Left lung (tissue), 10 donors: ENCODE data around the gene DCAF17. TPM values are rescaled to one million over a fixed set of nuclear protein-coding genes. Genes with fewer than 3 reads are reported as not detected.

Experiments
- ATAC-seq: fragments of 200-7000 bp; cut with Tn5 transposase; one replicate; pipeline ENCODE4 v1.9.1; 2020; ENCODE audit warnings: moderate library complexity
- DNase-seq, 4 donors: peaks; one replicate each; pipeline ENCODE4 v3.0.0-alpha.2; 2013 to 2020
- H3K27ac ChIP-seq, 2 donors: fragments of 200-600 bp; sonication (generic) in 1 of 2; one replicate each; pipeline versions ENCODE4 v1.5.0 to v1.8.0; 2020 to 2021
- H3K27me3 ChIP-seq, 2 donors: fragments of 200-600 bp; sonication (generic) in 1 of 2; one replicate each; pipeline versions ENCODE4 v1.5.0 to v1.8.0; 2020 to 2021
- H3K36me3 ChIP-seq, 2 donors: fragments of 200-600 bp; sonication (generic) in 1 of 2; one replicate each; pipeline versions ENCODE4 v1.5.0 to v1.8.0; 2020 to 2021
- H3K4me1 ChIP-seq, 2 donors: fragments of 200-600 bp; one replicate each; pipeline ENCODE4 v1.8.0; 2021
- H3K4me3 ChIP-seq, 2 donors: fragments of 200-600 bp; sonication (generic) in 1 of 2; one replicate each; pipeline versions ENCODE4 v1.5.0 to v1.8.0; 2020 to 2021; ENCODE audit warnings: mild to moderate bottlenecking in 1 of 2
- H3K9me3 ChIP-seq, 2 donors: fragments of 200-600 bp; sonication (generic) in 1 of 2; one replicate each; pipeline versions ENCODE4 v1.5.0 to v1.8.0; 2020 to 2021
- intact Hi-C, 2 donors: fragments of 100-400 bp; cut with DNase I; formaldehyde crosslinking; loops; one replicate each; pipeline versions ENCODE4 v1.11.2 to v1.14.2; 2022
- polyA plus RNA-seq, 6 donors: library from polyadenylated mRNA; unstranded; fragments of 120-200 nt; gene quantifications; one replicate each; pipeline ENCODE4 v1.2.1, GENCODE V29; 2013; ENCODE audit not compliant: insufficient read length in 6 of 6
- total RNA-seq, 2 donors: library from RNA; stranded (reverse); fragmentation: NEBNext Ultra II Directional; extraction: Animal tissue kit (Norgen Biotek cat#: 25700); gene quantifications; one replicate each; pipeline ENCODE4 v1.2.1, GENCODE V29; 2021
- TF ChIP-seq, protein P1 (sequence below), 2 donors: fragments of 200-600 bp; sonication (generic) in 1 of 2; IDR thresholded peaks; one replicate each; pipeline versions ENCODE4 v1.5.0 to v1.8.0; 2021; ENCODE audit warnings: antibody characterized with exemption in 2 of 2
- donor health status: DM: no; HTN: yes; CAD: no.
- donor health status: DM: no; HTN: no; CAD: no.

The DCAF17 gene
- total and polyA plus RNA-seq, 8 donors, result 14.2 to 36.7 (median 28.3) TPM

DNA sequence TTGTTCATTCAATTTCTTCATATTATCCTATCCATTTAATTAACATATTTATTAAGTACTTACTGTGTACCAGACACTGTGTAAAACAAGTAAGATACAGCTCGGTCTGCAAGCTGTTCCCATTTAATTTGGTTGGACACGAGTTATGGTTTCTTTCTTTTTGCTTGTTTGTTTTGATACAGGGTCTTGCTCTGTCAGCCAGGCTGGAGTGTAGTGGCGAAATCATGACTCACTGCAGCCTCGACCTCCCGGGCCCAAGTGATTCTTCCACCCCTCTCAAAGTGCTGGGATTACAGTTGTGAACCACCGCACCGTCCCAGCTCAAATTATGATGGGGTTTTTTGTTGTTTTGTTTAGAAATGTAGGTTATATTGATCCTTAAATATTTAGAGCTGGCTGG, 97.3 kb downstream of the DCAF17 start:
- TF ChIP-seq, protein P1, sequence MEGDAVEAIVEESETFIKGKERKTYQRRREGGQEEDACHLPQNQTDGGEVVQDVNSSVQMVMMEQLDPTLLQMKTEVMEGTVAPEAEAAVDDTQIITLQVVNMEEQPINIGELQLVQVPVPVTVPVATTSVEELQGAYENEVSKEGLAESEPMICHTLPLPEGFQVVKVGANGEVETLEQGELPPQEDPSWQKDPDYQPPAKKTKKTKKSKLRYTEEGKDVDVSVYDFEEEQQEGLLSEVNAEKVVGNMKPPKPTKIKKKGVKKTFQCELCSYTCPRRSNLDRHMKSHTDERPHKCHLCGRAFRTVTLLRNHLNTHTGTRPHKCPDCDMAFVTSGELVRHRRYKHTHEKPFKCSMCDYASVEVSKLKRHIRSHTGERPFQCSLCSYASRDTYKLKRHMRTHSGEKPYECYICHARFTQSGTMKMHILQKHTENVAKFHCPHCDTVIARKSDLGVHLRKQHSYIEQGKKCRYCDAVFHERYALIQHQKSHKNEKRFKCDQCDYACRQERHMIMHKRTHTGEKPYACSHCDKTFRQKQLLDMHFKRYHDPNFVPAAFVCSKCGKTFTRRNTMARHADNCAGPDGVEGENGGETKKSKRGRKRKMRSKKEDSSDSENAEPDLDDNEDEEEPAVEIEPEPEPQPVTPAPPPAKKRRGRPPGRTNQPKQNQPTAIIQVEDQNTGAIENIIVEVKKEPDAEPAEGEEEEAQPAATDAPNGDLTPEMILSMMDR (IDR thresholded peaks at IDR 0.05), result no peak
- H3K27me3 ChIP-seq, result no peaks in the 10 kb centered on the region
- H3K27ac ChIP-seq, result peak overlapping the region in 1 of 2 donors; percentile 57
- H3K4me1 ChIP-seq, result peaks cover 7 to 16% of the 10 kb centered on the region in 2 donors
- no peak for DNase-seq
- intact Hi-C loops, result no loop called here
- H3K36me3 ChIP-seq, result no peaks in the 10 kb centered on the region
- no peak overlapping the region for H3K4me3 ChIP-seq
- ATAC-seq, result peak; percentile 73
- no peaks in the 10 kb centered on the region for H3K9me3 ChIP-seq

DNA sequence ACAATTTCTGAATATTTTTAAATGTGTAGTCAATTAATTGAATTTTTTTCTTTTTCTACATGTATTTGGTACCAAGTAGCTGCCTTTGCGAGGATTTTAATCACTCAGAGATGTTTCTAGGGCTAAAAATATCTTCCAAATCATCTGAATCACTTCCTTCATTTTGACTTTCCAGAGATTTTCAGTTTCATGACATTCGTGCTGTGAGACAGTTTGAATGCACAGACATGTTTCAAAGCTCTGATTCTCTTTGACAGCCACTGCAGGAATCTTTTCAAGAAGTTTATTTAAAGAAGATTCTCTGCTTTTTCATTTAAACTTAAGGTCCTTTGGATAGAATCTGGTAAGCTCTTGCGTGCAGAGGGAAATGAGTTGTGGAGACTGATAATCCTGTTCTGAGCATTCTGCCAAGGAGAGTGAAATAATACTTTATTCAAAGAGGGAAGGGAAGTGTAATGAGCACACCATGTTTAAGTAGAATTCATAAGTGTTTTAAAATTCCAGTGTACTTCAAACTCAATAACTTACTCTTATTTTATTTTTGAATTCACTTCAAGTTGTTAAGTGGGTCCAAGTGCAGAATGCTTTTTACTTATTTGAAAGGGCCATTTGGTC, 97.9 kb downstream of the DCAF17 start:
- Histone ChIP-seq H3K36me3 (no peaks in the 10 kb centered on the region), H3K4me1 (peaks cover 7 to 14% of the 10 kb centered on the region in 2 donors), H3K4me3 (no peak overlapping the region), H3K27ac (peak overlapping the region in 1 of 2 donors; percentile 57), H3K27me3 (no peaks in the 10 kb centered on the region), H3K9me3 (no peaks in the 10 kb centered on the region)
- DNase-seq, result no peak
- TF ChIP-seq, protein P1 (IDR thresholded peaks at IDR 0.05), result no peak
- intact Hi-C loops, result no loop called here
- peak; percentile 62 for ATAC-seq

- H3K4me3 ChIP-seq, result no peak overlapping the region
- intact Hi-C loops, result no loop called here
- no peaks in the 10 kb centered on the region for H3K9me3 ChIP-seq
- ATAC-seq (no peak), DNase-seq (no peak)
- H3K36me3 ChIP-seq, result no peaks in the 10 kb centered on the region
- H3K27me3 ChIP-seq, result no peaks in the 10 kb centered on the region
- no peak overlapping the region for H3K27ac ChIP-seq
- TF ChIP-seq, protein P1 (IDR thresholded peaks at IDR 0.05), result no peak
- H3K4me1 ChIP-seq, result peaks cover 7 to 13% of the 10 kb centered on the region in 2 donors
Observed at GRCh38 chr2:171533331-171533730, 99.3 kb downstream of the DCAF17 start.

Other genes starting within 250 kb of the DCAF17 start
- gene METTL8, start 236 bp upstream of the DCAF17 start, total RNA-seq, result 10 to 100 TPM; 14.7 to 19.2 TPM
- gene METTL8, start 236 bp upstream of the DCAF17 start, polyA plus RNA-seq, result 10 to 100 TPM; 13.8 to 18.6 (median 14.9) TPM
- gene CYBRD1, start 88.2 kb downstream of the DCAF17 start, total RNA-seq, result 10 to 100 TPM; 87.5 to 96.8 TPM
- gene CYBRD1, start 88.2 kb downstream of the DCAF17 start, polyA plus RNA-seq, result 100 to 1,000 TPM in 1 of 6 donors, 10 to 100 TPM in 5; 72.8 to 116 (median 87.4) TPM